ENCODE measurements around the gene RBM44.

RBM44 gene

DNA sequence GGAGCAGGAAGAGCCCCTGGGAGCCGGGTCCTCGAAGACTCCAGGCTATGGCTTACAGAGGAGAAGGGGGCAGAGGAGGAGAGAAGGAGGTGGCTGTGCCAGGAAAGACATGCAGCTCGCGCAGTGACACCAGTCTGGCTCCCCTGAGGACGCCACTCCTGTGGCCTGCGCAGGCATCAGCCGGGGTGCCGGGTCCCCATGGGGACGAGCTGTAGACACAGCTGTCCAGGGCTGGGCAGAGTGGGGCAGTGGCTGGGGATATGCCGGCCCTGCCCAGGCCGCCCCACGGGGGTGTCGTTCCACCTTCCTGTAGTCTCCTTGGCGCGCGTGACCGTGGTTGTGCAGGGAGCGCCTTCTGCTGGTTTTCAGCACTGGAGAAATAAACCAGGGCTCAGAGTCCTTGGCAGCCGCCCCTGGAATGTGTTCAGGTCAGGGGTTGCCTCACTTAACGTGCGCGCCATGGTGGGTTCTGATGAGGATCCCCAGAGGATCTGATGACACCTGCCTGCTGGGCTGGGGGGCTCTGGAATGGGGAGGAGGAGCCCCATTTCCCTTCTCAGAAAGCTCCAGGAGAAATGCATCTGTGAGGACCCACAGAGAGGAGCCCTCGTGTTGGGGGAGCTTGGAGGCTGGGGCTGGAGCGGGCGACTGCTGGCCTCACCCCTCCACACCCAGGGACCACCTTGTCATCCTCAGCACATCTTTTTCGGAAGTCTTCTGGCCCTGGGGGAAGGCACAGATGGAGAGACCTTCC, 87.5 kb downstream of the RBM44 start:
- DNase-seq (ENCODE audit: low spot score in 2 of 2), result no peak
- Histone ChIP-seq H3K27me3 (ENCODE audit: low read depth) (no peaks in the 10 kb centered on the region), H3K4me3 (no peak overlapping the region), H3K9me3 (no peaks in the 10 kb centered on the region), H3K36me3 (replicated peaks) (no peaks in the 10 kb centered on the region), H3K4me1 (no peaks in the 10 kb centered on the region)
- in situ Hi-C loops (cut with MboI; ENCODE audit: low sequenced_read_pairs), result no loop called here

DNA sequence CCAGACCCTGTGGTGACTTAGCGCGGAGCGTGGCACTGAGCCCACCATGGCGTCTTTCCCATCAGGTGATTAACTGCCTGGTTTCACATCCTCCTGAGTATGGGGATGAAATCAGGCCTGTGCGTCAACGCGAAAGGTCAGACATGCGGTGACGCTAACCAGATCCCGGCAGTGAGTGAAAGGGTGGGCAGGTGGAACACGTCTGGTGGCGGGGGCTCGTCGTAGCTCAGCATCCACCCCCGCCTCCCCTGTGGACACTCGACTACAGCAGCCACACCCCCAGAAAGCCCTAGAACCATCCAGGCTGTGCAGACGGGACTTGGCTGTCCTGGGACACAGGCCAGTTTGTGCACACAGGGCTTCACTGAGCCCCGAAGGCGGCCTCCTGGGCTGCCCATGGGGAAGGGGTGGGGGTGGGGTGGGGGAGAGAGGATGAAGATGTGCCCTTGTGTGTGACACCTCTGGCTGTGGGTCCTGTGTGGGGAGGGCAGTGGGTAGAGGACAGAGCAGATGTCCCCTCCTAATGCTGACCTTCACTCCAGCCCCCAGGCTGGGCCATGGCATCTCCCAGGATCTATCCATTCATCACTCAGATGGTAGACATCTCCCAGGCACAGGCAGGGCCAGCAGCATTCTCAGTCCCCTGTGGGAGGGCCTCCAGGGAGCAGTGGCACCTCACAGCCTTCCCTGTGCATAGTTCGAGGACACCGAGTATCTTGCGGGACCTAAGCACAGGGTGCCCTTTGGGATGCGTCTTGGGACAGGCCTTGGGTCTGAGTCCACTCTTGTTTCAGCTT, 88.3 kb downstream of the RBM44 start:
- no peaks in the 10 kb centered on the region for H3K36me3 ChIP-seq (replicated peaks)
- in situ Hi-C loops (cut with MboI; ENCODE audit: low sequenced_read_pairs), result no loop called here
- H3K4me1 ChIP-seq, result no peaks in the 10 kb centered on the region; the same call in 1 of the 2 replicates
- H3K9me3 ChIP-seq, result no peaks in the 10 kb centered on the region
- no peak for DNase-seq (ENCODE audit: low spot score in 2 of 2)
- no peaks in the 10 kb centered on the region for H3K27me3 ChIP-seq (ENCODE audit: low read depth)
- no peak overlapping the region for H3K4me3 ChIP-seq

DNA sequence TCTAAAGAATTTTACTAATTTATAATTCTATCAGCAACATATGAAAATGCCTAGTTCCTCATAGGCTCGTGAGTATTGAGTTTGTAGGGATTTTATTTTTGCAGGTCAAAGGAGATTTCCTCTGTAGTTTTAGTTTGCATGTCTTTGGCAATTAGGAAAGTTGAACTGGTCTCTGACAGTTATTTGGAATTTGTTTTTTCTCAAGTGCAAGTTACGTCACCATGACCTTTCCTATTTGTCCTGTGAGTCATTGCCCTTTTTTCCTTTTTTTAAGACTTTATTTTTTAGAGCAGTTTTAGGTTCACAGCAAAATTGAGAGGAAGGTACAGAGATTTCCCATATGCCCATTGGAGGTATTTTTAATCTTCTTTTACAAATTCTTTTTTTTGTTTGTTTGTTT, 89.8 kb downstream of the RBM44 start:
- Histone ChIP-seq H3K36me3 (replicated peaks) (no peaks in the 10 kb centered on the region), H3K27me3 (ENCODE audit: low read depth) (no peaks in the 10 kb centered on the region), H3K9me3 (no peaks in the 10 kb centered on the region), H3K4me3 (no peak overlapping the region), H3K4me1 (peaks cover 5% of the 10 kb centered on the region)
- in situ Hi-C loops (cut with MboI; ENCODE audit: low sequenced_read_pairs), result no loop called here
- DNase-seq (ENCODE audit: low spot score in 2 of 2), result no peak

DNA sequence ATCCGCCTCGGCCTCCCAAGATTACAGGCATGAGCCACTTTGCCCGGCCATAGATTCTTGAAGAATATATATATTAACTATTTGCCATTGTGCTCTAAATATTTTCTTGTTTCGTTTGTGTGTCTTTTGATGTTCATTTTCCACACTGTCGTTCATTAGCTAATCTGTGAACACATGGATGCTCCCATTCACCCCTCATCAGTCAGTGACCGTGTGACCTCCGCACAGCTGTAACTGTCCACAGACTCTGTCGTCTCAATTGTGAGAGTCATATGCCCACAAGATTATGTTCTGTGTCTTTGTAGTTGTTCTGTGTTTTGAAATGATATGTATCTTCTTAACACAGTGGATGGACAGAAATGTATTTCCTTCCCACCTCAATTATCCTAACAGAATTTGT, 90.4 kb downstream of the RBM44 start:
- peaks cover 5% of the 10 kb centered on the region for H3K4me1 ChIP-seq
- DNase-seq (ENCODE audit: low spot score in 2 of 2), result no peak
- H3K36me3 ChIP-seq (replicated peaks), result no peaks in the 10 kb centered on the region
- H3K4me3 ChIP-seq, result no peak overlapping the region
- H3K27me3 ChIP-seq (ENCODE audit: low read depth), result no peaks in the 10 kb centered on the region
- no peaks in the 10 kb centered on the region for H3K9me3 ChIP-seq
- in situ Hi-C loops (cut with MboI; ENCODE audit: low sequenced_read_pairs), result no loop called here

DNA sequence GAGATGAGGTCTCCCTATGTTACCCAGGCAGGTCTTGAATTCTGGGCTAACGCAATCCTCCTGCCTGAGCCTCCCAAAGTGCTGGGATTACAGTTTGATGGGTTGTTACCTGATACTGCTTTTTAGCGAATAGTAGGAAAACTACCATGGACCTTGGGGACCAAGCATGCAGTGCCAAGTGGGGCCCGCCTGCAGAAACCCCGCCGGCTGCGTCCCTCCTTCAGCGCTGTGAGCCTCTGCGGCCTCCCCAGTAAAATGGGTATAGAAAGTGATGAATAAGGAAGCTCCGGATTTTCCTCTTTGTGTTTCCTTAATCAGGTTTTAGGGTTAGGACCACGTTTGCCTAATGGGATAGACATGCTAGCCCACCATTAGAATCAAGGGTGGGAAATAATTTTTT, 91.2 kb downstream of the RBM44 start:
- in situ Hi-C loops (cut with MboI; ENCODE audit: low sequenced_read_pairs), result no loop called here
- Histone ChIP-seq H3K9me3 (no peaks in the 10 kb centered on the region), H3K4me3 (no peak overlapping the region), H3K27me3 (ENCODE audit: low read depth) (no peaks in the 10 kb centered on the region), H3K4me1 (peaks cover 5% of the 10 kb centered on the region), H3K36me3 (replicated peaks) (no peaks in the 10 kb centered on the region)
- DNase-seq (ENCODE audit: low spot score in 2 of 2), result no peak
